A673 (cell line): ENCODE measurements around the gene CNIH3. TPM values are rescaled to one million over a fixed set of nuclear protein-coding genes. Genes with fewer than 3 reads are reported as not detected.

Experiments
- BruUV-seq: library from RNA; stranded (reverse); fragments of 400-500 nt; replicated peaks from 2 replicates; lab custom pipeline; 2021; lab: Mats Ljungman, UMichigan
- CTCF ChIA-PET: fragments of 300-600 bp; sonication (Branson Sonifier 250); formaldehyde crosslinking; loops from one replicate; lab custom pipeline; 2022; ENCODE audit warnings: antibody characterized with exemption; lab: Charles Lee
- POLR2A ChIA-PET: fragments of 300-600 bp; sonication (Branson Sonifier 250); formaldehyde crosslinking; loops from one replicate; lab custom pipeline; 2022; ENCODE audit warnings: antibody characterized with exemption; ENCODE audit not compliant: low non-redundant PET; lab: Charles Lee
- DNase-seq: peaks from one replicate; pipeline ENCODE4 v3.0.0-alpha.2; 2015; ENCODE audit warnings: low spot score
- H3K27ac ChIP-seq: fragments of 200-600 bp; sonication (generic); 2 replicates; pipeline ENCODE4 v1.5.1; 2016; ENCODE audit warnings: mixed run types, low read depth, mild to moderate bottlenecking, mixed read lengths, antibody characterized with exemption, low read length; ENCODE audit not compliant: poor library complexity, severe bottlenecking
- H3K27me3 ChIP-seq: fragments of 200-600 bp; sonication (generic); replicated peaks from 2 replicates; pipeline ENCODE4 v1.6.1; 2017; ENCODE audit warnings: mixed run types, low read depth, mild to moderate bottlenecking, mixed read lengths, antibody characterized with exemption, low read length; ENCODE audit not compliant: insufficient read depth, poor library complexity
- H3K36me3 ChIP-seq: fragments of 200-600 bp; sonication (generic); 2 replicates; pipeline ENCODE4 v1.6.1; 2016; ENCODE audit warnings: mixed run types, mild to moderate bottlenecking, mixed read lengths, antibody characterized with exemption, low read length; ENCODE audit not compliant: insufficient read depth, poor library complexity, severe bottlenecking
- H3K4me1 ChIP-seq: fragments of 200-600 bp; sonication (generic); 2 replicates; pipeline ENCODE4 v1.6.1; 2017; ENCODE audit warnings: mixed run types, mild to moderate bottlenecking, mixed read lengths, antibody characterized with exemption, low read length; ENCODE audit not compliant: insufficient read depth, poor library complexity, severe bottlenecking
- H3K4me3 ChIP-seq: fragments of 200-600 bp; sonication (generic); 2 replicates; pipeline ENCODE4 v1.5.1; 2016; ENCODE audit warnings: low read depth, mixed run types, mild to moderate bottlenecking, mixed read lengths, low read length; ENCODE audit not compliant: poor library complexity, severe bottlenecking
- H3K9me3 ChIP-seq: fragments of 200-600 bp; sonication (generic); 2 replicates; pipeline ENCODE4 v1.6.1; 2016; ENCODE audit warnings: mixed run types, low read depth, mild to moderate bottlenecking, mixed read lengths, antibody characterized with exemption, low read length; ENCODE audit not compliant: poor library complexity, severe bottlenecking
- EZH2 ChIP-seq: fragments of 200-600 bp; sonication (generic); IDR thresholded peaks from 2 replicates; pipeline ENCODE4 v1.6.1; 2017; ENCODE audit warnings: borderline replicate concordance, low read depth, mild to moderate bottlenecking, mixed read lengths, antibody characterized with exemption, low read length; ENCODE audit not compliant: poor library complexity, severe bottlenecking
- intact Hi-C: fragments of 100-400 bp; cut with micrococcal nuclease; formaldehyde crosslinking; loops from one replicate; pipeline ENCODE4 v1.10.0; 2022; ENCODE audit not compliant: unreplicated experiment
- total RNA-seq: library from RNA; stranded (reverse); gene quantifications from 2 replicates; pipeline ENCODE4 v1.2.3, GENCODE V29; 2021
- TF ChIP-seq, protein P1 (sequence below): fragments of 300-800, 200-600 bp; sonication (generic); conservative IDR thresholded peaks from 2 replicates; pipeline ENCODE4 v1.5.1; 2017; ENCODE audit warnings: low read depth, mild to moderate bottlenecking, antibody characterized with exemption, low read length, moderate library complexity, mixed read lengths

The CNIH3 gene
- total RNA-seq, 1 experiment from 2014 or later, result 3.8 TPM

DNA sequence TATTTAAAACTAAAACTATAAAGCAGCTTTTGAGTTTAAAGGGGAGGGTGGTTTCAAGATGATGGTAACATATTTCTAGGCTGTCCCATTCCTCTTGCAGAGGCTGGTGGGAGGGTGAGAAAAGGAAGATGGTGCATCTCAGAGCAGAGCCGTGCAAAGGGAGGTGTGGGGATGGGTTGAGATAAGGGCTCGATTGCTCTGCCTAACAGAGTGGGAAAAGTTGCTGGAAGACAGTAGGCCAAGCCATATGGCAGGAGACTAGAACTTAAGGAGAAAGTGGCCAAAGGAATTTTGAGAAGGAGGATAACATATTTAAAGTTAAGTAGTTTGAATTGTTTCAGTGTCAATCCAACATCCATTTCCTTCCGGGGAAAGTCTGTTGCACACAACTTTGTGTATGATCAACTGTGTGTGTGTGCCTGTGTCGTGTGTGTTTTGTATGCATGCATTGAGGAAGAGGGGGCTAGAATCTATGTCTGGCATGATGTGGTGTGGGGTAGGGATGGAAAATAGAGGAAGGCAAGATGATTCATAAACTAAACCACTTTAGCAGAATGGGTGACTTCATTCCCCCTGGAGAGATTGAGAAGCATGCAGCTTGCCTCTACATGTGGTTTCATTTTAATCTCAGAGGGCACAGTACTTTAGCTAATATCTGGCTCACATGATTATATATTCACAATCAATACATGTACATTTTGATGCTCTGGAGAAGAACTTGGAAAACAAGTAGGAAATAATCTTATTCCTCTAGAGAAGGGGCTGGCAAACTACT lies 168.3 kb downstream of the CNIH3 start:
- H3K27me3 ChIP-seq, result peaks cover 5% of the 10 kb centered on the region
- no TSS peak for BruUV-seq
- no peaks in the 10 kb centered on the region for H3K36me3 ChIP-seq
- H3K27ac ChIP-seq, result no peak overlapping the region
- H3K4me1 ChIP-seq, result no peaks in the 10 kb centered on the region
- H3K4me3 ChIP-seq, result no peak overlapping the region
- ChIA-PET POLR2A (no interaction called here), CTCF (no interaction called here)
- no peak for TF ChIP-seq EZH2
- TF ChIP-seq, protein P1, sequence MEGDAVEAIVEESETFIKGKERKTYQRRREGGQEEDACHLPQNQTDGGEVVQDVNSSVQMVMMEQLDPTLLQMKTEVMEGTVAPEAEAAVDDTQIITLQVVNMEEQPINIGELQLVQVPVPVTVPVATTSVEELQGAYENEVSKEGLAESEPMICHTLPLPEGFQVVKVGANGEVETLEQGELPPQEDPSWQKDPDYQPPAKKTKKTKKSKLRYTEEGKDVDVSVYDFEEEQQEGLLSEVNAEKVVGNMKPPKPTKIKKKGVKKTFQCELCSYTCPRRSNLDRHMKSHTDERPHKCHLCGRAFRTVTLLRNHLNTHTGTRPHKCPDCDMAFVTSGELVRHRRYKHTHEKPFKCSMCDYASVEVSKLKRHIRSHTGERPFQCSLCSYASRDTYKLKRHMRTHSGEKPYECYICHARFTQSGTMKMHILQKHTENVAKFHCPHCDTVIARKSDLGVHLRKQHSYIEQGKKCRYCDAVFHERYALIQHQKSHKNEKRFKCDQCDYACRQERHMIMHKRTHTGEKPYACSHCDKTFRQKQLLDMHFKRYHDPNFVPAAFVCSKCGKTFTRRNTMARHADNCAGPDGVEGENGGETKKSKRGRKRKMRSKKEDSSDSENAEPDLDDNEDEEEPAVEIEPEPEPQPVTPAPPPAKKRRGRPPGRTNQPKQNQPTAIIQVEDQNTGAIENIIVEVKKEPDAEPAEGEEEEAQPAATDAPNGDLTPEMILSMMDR, result no peak
- H3K9me3 ChIP-seq, result no peaks in the 10 kb centered on the region
- intact Hi-C loops, result no loop called here
- no peak for DNase-seq

GRCh38 chr1:224785040-224785328 lies 168.9 kb downstream of the CNIH3 start:
- no peak for DNase-seq
- Histone ChIP-seq H3K27me3 (peaks cover 5% of the 10 kb centered on the region), H3K36me3 (no peaks in the 10 kb centered on the region), H3K9me3 (no peaks in the 10 kb centered on the region), H3K4me1 (no peaks in the 10 kb centered on the region), H3K27ac (no peak overlapping the region), H3K4me3 (no peak overlapping the region)
- ChIA-PET POLR2A (no interaction called here), CTCF (no interaction called here)
- TF ChIP-seq, protein P1, result no peak
- TF ChIP-seq EZH2, result no peak
- intact Hi-C loops, result no loop called here
- BruUV-seq, result no TSS peak

DNA sequence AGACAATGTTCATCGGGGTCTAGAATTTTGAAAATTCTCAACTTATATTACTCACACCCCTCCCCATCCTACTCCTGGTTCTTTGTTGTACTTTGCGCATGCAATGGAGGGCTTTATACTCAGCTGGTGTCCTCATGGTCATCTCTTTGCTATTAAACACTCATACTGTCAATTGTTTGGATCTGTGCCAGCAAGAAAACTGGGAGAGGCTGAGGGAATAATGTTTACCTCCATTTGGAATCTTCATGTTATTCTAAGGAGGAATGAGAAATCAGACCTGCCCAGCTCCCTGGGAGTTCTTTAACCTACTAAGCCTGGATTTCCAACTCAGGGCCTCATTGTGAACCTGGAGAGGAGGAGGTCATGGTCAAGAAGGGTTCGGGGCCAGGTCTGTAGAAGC lies 169.5 kb downstream of the CNIH3 start:
- TF ChIP-seq EZH2, result no peak
- TF ChIP-seq, protein P1, result no peak
- H3K27me3 ChIP-seq, result peaks cover 5% of the 10 kb centered on the region
- DNase-seq, result no peak
- no peak overlapping the region for H3K4me3 ChIP-seq
- H3K4me1 ChIP-seq, result no peaks in the 10 kb centered on the region
- CTCF ChIA-PET, result no interaction called here
- no peaks in the 10 kb centered on the region for H3K36me3 ChIP-seq
- H3K9me3 ChIP-seq, result no peaks in the 10 kb centered on the region
- intact Hi-C loops, result no loop called here
- no TSS peak for BruUV-seq
- POLR2A ChIA-PET, result no interaction called here
- no peak overlapping the region for H3K27ac ChIP-seq
